ENCODE data around the gene CAGE1.

The CAGE1 gene

GRCh38 chr6:7313505-7314165 lies 75.9 kb downstream of the CAGE1 start:
- H3K36me3 ChIP-seq (ENCODE audit: control insufficient read depth, insufficient read depth, low read length): peaks cover 12% of the 10 kb centered on the region
- DNase-seq: peak in 1 of 3 donors; percentile 2

GRCh38 chr6:7312616-7313504 lies 76.7 kb downstream of the CAGE1 start, which contains the start of gene SSR1:
SSR1 (minus strand) TSS chr6:7313199; CDS start chr6:7313120, 79 bp downstream.
- peak within 1 kb of the TSS; percentile 98 for H3K4me3 ChIP-seq (ENCODE audit: insufficient read depth, low read depth, low read length, poor library complexity, severe bottlenecking)
- H3K9me3 ChIP-seq (ENCODE audit: control insufficient read depth, low read length): no peaks in the 10 kb centered on the region
- peak within 1 kb of the TSS; percentile 78 for H3K27ac ChIP-seq (ENCODE audit: insufficient read depth, low read length, poor library complexity, severe bottlenecking)
- no peaks in the 10 kb centered on the region for H3K27me3 ChIP-seq (replicated peaks; ENCODE audit: control insufficient read depth, insufficient read depth, low read length, poor library complexity, severe bottlenecking)
- peaks cover 20% of the 10 kb centered on the region for H3K36me3 ChIP-seq (ENCODE audit: control insufficient read depth, insufficient read depth, low read length)
- peak; percentile 84 to 90 (median 85) for DNase-seq
- H3K4me1 ChIP-seq (ENCODE audit: control insufficient read depth, insufficient read depth, low read length, poor library complexity, severe bottlenecking): no peaks in the 10 kb centered on the region

More at GRCh38 chr6:7313505-7314165, 75.9 kb downstream of the CAGE1 start:
- peak overlapping the region; percentile 78 for H3K27ac ChIP-seq (ENCODE audit: insufficient read depth, low read length, poor library complexity, severe bottlenecking)
- peak overlapping the region; percentile 98 for H3K4me3 ChIP-seq (ENCODE audit: insufficient read depth, low read depth, low read length, poor library complexity, severe bottlenecking)
- no peaks in the 10 kb centered on the region for H3K27me3 ChIP-seq (replicated peaks; ENCODE audit: control insufficient read depth, insufficient read depth, low read length, poor library complexity, severe bottlenecking)
- H3K4me1 ChIP-seq (ENCODE audit: control insufficient read depth, insufficient read depth, low read length, poor library complexity, severe bottlenecking): no peaks in the 10 kb centered on the region
- no peaks in the 10 kb centered on the region for H3K9me3 ChIP-seq (ENCODE audit: control insufficient read depth, low read length)

DNA sequence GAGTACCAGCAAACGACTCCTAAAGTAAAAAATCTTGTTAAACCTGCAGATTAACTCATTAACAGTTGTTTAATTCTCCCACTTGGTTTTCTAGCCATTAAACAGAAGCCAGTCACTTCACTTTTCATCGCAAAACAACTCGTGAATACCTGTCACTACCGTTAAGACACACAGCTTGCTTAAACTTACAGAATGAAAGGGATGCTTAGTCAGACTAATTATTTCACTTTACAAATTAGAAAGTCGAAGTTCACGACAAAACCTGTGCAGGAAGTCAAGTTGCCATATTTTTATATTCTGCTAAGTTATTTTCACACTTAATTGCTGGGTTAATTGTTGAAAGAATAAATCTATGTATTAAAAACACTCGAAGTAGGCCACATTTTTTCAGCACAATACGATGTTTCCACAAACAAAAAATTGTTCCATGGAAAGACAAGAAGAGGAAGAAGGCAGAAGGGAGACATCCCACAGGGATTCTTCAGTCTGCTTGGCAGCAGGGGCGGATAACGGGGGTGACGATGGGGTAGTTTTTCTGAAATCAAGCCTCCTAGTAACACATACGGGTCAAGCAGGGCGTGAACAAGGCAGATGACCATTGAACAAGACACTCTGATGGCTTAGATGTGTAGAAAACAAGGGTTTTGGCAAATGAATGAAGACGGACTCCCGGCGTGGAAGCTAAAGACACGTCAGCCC lies 77.5 kb downstream of the CAGE1 start:
- Histone ChIP-seq H3K9me3 (ENCODE audit: control insufficient read depth, low read length) (no peaks in the 10 kb centered on the region), H3K27me3 (replicated peaks; ENCODE audit: control insufficient read depth, insufficient read depth, low read length, poor library complexity, severe bottlenecking) (no peaks in the 10 kb centered on the region), H3K36me3 (ENCODE audit: control insufficient read depth, insufficient read depth, low read length) (peaks cover 28% of the 10 kb centered on the region), H3K4me3 (ENCODE audit: insufficient read depth, low read depth, low read length, poor library complexity, severe bottlenecking) (peak overlapping the region; percentile 98), H3K4me1 (ENCODE audit: control insufficient read depth, insufficient read depth, low read length, poor library complexity, severe bottlenecking) (no peaks in the 10 kb centered on the region), H3K27ac (ENCODE audit: insufficient read depth, low read length, poor library complexity, severe bottlenecking) (peak overlapping the region; percentile 78)
- no peak for DNase-seq

DNA sequence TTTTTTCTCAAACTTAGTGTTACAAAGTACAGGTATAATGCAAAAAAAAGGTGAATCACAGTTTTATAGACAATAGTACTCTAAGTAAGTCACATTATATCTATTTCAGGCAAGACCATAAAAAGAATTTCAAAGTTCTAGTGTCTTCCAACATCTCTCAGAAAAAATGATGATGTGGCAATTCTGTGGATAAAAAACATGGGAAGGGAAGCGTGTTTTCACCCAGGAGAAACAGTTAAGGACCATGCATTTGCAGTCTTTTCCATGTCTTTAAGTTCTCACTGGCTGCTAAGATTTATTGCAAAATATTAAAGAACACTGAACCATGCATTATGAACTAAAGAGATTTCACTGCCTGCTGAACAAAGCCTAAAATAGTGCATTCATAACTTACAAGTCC lies 78.4 kb downstream of the CAGE1 start:
- no peak overlapping the region for H3K27ac ChIP-seq (ENCODE audit: insufficient read depth, low read length, poor library complexity, severe bottlenecking)
- no peak overlapping the region for H3K4me3 ChIP-seq (ENCODE audit: insufficient read depth, low read depth, low read length, poor library complexity, severe bottlenecking)
- no peaks in the 10 kb centered on the region for H3K9me3 ChIP-seq (ENCODE audit: control insufficient read depth, low read length)
- H3K36me3 ChIP-seq (ENCODE audit: control insufficient read depth, insufficient read depth, low read length): peaks cover 29% of the 10 kb centered on the region
- no peak for DNase-seq
- no peaks in the 10 kb centered on the region for H3K27me3 ChIP-seq (replicated peaks; ENCODE audit: control insufficient read depth, insufficient read depth, low read length, poor library complexity, severe bottlenecking)
- no peaks in the 10 kb centered on the region for H3K4me1 ChIP-seq (ENCODE audit: control insufficient read depth, insufficient read depth, low read length, poor library complexity, severe bottlenecking)

DNA sequence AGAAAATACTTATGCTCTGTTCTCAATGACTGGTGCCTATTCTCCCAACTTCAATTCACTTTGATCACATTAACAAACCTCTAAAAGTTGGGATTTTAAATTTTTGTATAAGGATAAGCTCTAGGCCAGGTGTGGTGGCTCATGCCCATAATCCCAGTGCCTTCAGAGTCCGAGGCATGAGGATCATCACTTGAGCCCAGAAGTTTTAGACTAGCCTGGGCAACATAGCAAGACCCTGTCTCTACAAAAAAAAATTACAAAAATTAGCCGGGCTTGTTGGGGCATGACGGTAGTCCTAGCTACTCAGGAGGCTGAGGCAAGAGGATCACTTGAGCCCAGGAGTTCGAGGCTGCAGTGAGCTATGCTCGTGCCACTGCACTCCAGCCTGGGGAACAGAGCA lies 80.5 kb downstream of the CAGE1 start:
- DNase-seq: no peak
- no peaks in the 10 kb centered on the region for H3K4me1 ChIP-seq (ENCODE audit: control insufficient read depth, insufficient read depth, low read length, poor library complexity, severe bottlenecking)
- H3K4me3 ChIP-seq (ENCODE audit: insufficient read depth, low read depth, low read length, poor library complexity, severe bottlenecking): no peak overlapping the region
- no peaks in the 10 kb centered on the region for H3K9me3 ChIP-seq (ENCODE audit: control insufficient read depth, low read length)
- peaks cover 37% of the 10 kb centered on the region for H3K36me3 ChIP-seq (ENCODE audit: control insufficient read depth, insufficient read depth, low read length)
- H3K27ac ChIP-seq (ENCODE audit: insufficient read depth, low read length, poor library complexity, severe bottlenecking): no peak overlapping the region
- no peaks in the 10 kb centered on the region for H3K27me3 ChIP-seq (replicated peaks; ENCODE audit: control insufficient read depth, insufficient read depth, low read length, poor library complexity, severe bottlenecking)

GRCh38 chr6:7307533-7307932 lies 82.0 kb downstream of the CAGE1 start:
- Histone ChIP-seq H3K4me1 (ENCODE audit: control insufficient read depth, insufficient read depth, low read length, poor library complexity, severe bottlenecking) (no peaks in the 10 kb centered on the region), H3K27me3 (replicated peaks; ENCODE audit: control insufficient read depth, insufficient read depth, low read length, poor library complexity, severe bottlenecking) (no peaks in the 10 kb centered on the region), H3K9me3 (ENCODE audit: control insufficient read depth, low read length) (no peaks in the 10 kb centered on the region), H3K4me3 (ENCODE audit: insufficient read depth, low read depth, low read length, poor library complexity, severe bottlenecking) (no peak overlapping the region), H3K27ac (ENCODE audit: insufficient read depth, low read length, poor library complexity, severe bottlenecking) (no peak overlapping the region), H3K36me3 (ENCODE audit: control insufficient read depth, insufficient read depth, low read length) (peaks cover 47% of the 10 kb centered on the region)
- DNase-seq: no peak

DNA sequence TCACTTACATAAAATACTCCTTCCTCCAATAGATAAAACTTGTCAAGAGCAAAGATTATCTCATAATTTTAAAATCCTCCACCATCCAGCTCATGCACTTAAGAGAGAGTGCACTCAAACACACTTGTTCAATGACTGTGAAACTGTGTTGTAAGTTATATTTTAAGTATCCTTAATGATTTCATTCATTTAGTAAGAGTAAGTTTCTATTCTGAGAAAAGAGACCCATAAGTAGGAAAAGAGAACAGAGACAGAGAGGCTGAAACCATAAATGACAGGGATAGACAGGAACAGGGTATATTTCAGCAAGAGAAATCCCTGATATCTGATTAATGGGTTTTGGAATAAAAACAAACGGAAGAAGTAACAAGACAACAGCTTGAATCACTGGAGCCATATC lies 84.7 kb downstream of the CAGE1 start:
- Histone ChIP-seq H3K36me3 (ENCODE audit: control insufficient read depth, insufficient read depth, low read length) (peaks cover 69% of the 10 kb centered on the region), H3K27ac (ENCODE audit: insufficient read depth, low read length, poor library complexity, severe bottlenecking) (no peak overlapping the region), H3K4me1 (ENCODE audit: control insufficient read depth, insufficient read depth, low read length, poor library complexity, severe bottlenecking) (no peaks in the 10 kb centered on the region), H3K27me3 (replicated peaks; ENCODE audit: control insufficient read depth, insufficient read depth, low read length, poor library complexity, severe bottlenecking) (no peaks in the 10 kb centered on the region), H3K4me3 (ENCODE audit: insufficient read depth, low read depth, low read length, poor library complexity, severe bottlenecking) (no peak overlapping the region), H3K9me3 (ENCODE audit: control insufficient read depth, low read length) (no peaks in the 10 kb centered on the region)
- DNase-seq: no peak

GRCh38 chr6:7301702-7302101 lies 87.8 kb downstream of the CAGE1 start:
- no peaks in the 10 kb centered on the region for H3K27me3 ChIP-seq (replicated peaks; ENCODE audit: control insufficient read depth, insufficient read depth, low read length, poor library complexity, severe bottlenecking)
- H3K4me1 ChIP-seq (ENCODE audit: control insufficient read depth, insufficient read depth, low read length, poor library complexity, severe bottlenecking): no peaks in the 10 kb centered on the region
- no peak overlapping the region for H3K27ac ChIP-seq (ENCODE audit: insufficient read depth, low read length, poor library complexity, severe bottlenecking)
- no peak overlapping the region for H3K4me3 ChIP-seq (ENCODE audit: insufficient read depth, low read depth, low read length, poor library complexity, severe bottlenecking)
- DNase-seq: no peak
- H3K9me3 ChIP-seq (ENCODE audit: control insufficient read depth, low read length): no peaks in the 10 kb centered on the region
- peaks cover 63% of the 10 kb centered on the region for H3K36me3 ChIP-seq (ENCODE audit: control insufficient read depth, insufficient read depth, low read length)

DNA sequence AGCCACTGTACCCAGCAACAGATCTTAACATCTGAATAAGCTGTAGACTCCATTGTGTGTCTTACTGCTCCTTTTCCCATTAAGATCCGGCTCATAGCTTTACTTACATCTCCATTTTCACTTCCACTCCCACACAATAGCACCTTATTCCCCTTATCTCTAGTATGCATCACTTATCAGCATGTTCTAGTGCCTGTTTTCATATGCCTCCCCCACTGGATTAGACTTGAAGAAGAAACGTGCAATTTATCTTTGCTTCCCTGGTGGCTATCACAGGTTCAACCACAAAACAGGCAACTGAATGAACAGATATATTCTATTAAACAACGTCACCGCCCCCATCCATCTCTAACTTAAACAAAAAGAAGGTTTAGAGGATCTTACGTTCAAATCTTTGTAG lies 88.6 kb downstream of the CAGE1 start:
- H3K36me3 ChIP-seq (ENCODE audit: control insufficient read depth, insufficient read depth, low read length): peaks cover 68% of the 10 kb centered on the region

More for the DNA sequence above, 88.6 kb downstream of the CAGE1 start:
- Histone ChIP-seq H3K27me3 (replicated peaks; ENCODE audit: control insufficient read depth, insufficient read depth, low read length, poor library complexity, severe bottlenecking) (no peaks in the 10 kb centered on the region), H3K27ac (ENCODE audit: insufficient read depth, low read length, poor library complexity, severe bottlenecking) (no peak overlapping the region), H3K4me3 (ENCODE audit: insufficient read depth, low read depth, low read length, poor library complexity, severe bottlenecking) (no peak overlapping the region), H3K4me1 (ENCODE audit: control insufficient read depth, insufficient read depth, low read length, poor library complexity, severe bottlenecking) (no peaks in the 10 kb centered on the region), H3K9me3 (ENCODE audit: control insufficient read depth, low read length) (no peaks in the 10 kb centered on the region)
- DNase-seq: no peak
